Erythroblast (primary cell): ENCODE measurements around the gene NXNL2.

Source experiments
- GATA1 ChIP-seq: IDR thresholded peaks from 2 replicates; pipeline ENCODE4 v1.6.1; 2011; ENCODE audit warnings: low read depth, mild to moderate bottlenecking, control low read depth, low read length, moderate library complexity
- POLR2A ChIP-seq: IDR thresholded peaks from 2 replicates; pipeline ENCODE4 v1.6.1; 2011; ENCODE audit warnings: mild to moderate bottlenecking, low read length

DNA sequence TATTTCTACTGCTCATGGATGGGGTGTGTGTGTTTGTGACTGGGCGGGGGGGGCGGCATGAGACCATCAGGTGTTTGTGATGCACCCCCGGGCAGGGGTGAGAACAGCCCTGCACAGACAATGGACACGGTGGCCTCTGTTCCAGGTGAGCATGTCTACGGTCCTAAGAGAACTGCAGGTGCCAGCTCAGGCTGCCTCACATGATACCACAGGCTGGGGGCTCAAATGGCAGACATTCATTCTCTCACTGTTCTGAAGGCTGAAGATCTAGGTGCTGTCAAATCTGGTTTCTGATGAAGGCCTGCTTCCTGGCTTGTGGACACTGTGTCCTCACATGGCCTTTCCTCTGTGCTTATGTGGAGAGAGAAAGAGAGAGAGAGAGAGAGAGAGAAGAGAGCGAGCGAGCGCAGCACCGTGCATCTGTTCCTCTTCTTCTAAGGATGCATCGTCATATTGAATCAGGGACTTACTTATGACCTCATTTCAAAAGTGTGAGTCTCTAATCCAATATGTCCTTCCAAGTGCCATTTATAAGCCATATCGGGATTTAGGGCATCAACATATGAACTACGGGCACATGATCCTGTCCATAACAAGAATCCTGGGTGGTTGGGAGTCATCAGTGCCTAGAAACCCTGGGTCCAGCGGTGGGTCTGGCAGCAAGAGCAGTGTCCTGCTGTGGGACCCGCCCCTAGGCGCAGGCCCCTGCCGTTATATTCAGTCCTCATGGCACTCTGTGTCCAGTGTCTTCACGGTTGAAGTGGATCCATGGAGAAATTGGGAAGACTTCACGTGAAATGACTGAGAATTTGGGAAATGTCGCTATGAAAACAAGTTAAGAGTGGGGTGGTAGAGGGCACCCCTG is 42.5 kb downstream of the NXNL2 start:
- TF ChIP-seq POLR2A (no peak), GATA1 (no peak)
